Suprapubic skin (tissue), 4 donors: ENCODE data around the gene SLC66A2. TPM values are rescaled to one million over a fixed set of nuclear protein-coding genes. Genes with fewer than 3 reads are reported as not detected.

Experiments used
- DNase-seq, 2 donors: peaks; one replicate each; pipeline ENCODE4 v3.0.0-alpha.2; 2019; ENCODE audit warnings: low spot score in 2 of 2
- H3K27ac ChIP-seq: fragments of 200-600 bp; sonication (generic); one replicate; pipeline ENCODE4 v1.5.1; 2019
- H3K27me3 ChIP-seq: fragments of 200-600 bp; sonication (generic); one replicate; pipeline ENCODE4 v1.5.1; 2019
- H3K36me3 ChIP-seq: fragments of 200-600 bp; sonication (generic); one replicate; pipeline ENCODE4 v1.5.1; 2019
- H3K4me1 ChIP-seq: fragments of 200-600 bp; sonication (generic); one replicate; pipeline ENCODE4 v1.5.1; 2019
- H3K4me3 ChIP-seq: fragments of 200-600 bp; sonication (generic); one replicate; pipeline ENCODE4 v1.5.1; 2019; ENCODE audit warnings: mild to moderate bottlenecking
- H3K9me3 ChIP-seq: fragments of 200-600 bp; sonication (generic); one replicate; pipeline ENCODE4 v1.5.1; 2019
- EP300 ChIP-seq: sonication (generic); formaldehyde crosslinking; IDR thresholded peaks from one replicate; pipeline ENCODE4 v1.6.1; 2017; ENCODE audit warnings: antibody characterized with exemption
- POLR2A ChIP-seq, 2 donors: fragments of 450-650 bp; IDR thresholded peaks; one replicate each; pipeline ENCODE4 v1.6.1; 2017; ENCODE audit warnings: antibody characterized with exemption in 2 of 2, mild to moderate bottlenecking in 2 of 2, moderate library complexity in 2 of 2
- POLR2AphosphoS5 ChIP-seq, 3 donors: sonication (generic); formaldehyde crosslinking; IDR thresholded peaks; one replicate each; pipeline ENCODE4 v1.6.1; 2017; ENCODE audit warnings: antibody characterized with exemption in 3 of 3
- WGBS: methylation state at CpG from one replicate; pipeline ENCODE4 v1.1.5; 2018; 5-methylcytosine and 5-hydroxymethylcytosine counted together
- total RNA-seq, 4 donors: library from RNA; depleted of rRNA; stranded (reverse); fragments of >200 nt; gene quantifications; one replicate each; pipeline ENCODE4 v1.1.0, GENCODE V29; 2016
- TF ChIP-seq, protein P1 (sequence below), 2 donors: fragments of 200-600 bp in 1 of 2; fragments of 450-650 bp in 1 of 2; sonication (generic) in 1 of 2; IDR thresholded peaks; one replicate each; pipeline ENCODE4 v1.5.1; 2016 to 2019; ENCODE audit warnings: antibody characterized with exemption in 2 of 2, mild to moderate bottlenecking in 1 of 2, moderate library complexity in 1 of 2

SLC66A2 gene
- total RNA-seq, 4 donors from 2014 or later, result 53.4 to 84.7 (median 79.3) TPM

DNA sequence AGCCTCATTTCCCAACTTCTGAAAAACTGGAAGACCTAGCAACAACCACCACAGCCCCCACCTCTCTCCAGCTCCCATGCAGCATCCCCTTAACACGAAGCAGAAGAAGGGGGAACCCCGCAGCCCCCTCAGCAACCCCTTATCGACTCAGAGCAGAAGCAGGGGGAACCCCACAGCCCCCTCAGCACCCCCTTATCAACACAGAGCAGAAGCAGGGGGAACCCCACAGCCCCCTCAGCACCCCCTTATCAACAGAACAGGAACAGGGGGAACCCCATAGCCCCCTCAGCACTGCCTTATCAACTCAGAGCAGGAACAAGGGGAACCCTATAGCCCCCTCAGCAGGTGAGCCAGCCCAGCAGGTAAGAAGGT, 6.7 kb downstream of the SLC66A2 start:
- H3K4me1 ChIP-seq, result peaks cover 89% of the 10 kb centered on the region
- WGBS, result 71% methylated on average over 3 of the region's 3 CpGs
- DNase-seq, result peak in 1 of 2 donors; percentile 55
- TF ChIP-seq EP300, result no peak
- no peak for TF ChIP-seq POLR2A (IDR thresholded peaks at IDR 0.05)
- TF ChIP-seq, protein P1, sequence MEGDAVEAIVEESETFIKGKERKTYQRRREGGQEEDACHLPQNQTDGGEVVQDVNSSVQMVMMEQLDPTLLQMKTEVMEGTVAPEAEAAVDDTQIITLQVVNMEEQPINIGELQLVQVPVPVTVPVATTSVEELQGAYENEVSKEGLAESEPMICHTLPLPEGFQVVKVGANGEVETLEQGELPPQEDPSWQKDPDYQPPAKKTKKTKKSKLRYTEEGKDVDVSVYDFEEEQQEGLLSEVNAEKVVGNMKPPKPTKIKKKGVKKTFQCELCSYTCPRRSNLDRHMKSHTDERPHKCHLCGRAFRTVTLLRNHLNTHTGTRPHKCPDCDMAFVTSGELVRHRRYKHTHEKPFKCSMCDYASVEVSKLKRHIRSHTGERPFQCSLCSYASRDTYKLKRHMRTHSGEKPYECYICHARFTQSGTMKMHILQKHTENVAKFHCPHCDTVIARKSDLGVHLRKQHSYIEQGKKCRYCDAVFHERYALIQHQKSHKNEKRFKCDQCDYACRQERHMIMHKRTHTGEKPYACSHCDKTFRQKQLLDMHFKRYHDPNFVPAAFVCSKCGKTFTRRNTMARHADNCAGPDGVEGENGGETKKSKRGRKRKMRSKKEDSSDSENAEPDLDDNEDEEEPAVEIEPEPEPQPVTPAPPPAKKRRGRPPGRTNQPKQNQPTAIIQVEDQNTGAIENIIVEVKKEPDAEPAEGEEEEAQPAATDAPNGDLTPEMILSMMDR (IDR thresholded peaks at IDR 0.05), result no peak
- no peak for TF ChIP-seq POLR2AphosphoS5 (IDR thresholded peaks at IDR 0.05)
- H3K9me3 ChIP-seq, result no peaks in the 10 kb centered on the region
- peak overlapping the region; percentile 31 for H3K27ac ChIP-seq
- no peaks in the 10 kb centered on the region for H3K27me3 ChIP-seq
- H3K36me3 ChIP-seq, result peaks cover 28% of the 10 kb centered on the region
- H3K4me3 ChIP-seq, result no peak overlapping the region

DNA sequence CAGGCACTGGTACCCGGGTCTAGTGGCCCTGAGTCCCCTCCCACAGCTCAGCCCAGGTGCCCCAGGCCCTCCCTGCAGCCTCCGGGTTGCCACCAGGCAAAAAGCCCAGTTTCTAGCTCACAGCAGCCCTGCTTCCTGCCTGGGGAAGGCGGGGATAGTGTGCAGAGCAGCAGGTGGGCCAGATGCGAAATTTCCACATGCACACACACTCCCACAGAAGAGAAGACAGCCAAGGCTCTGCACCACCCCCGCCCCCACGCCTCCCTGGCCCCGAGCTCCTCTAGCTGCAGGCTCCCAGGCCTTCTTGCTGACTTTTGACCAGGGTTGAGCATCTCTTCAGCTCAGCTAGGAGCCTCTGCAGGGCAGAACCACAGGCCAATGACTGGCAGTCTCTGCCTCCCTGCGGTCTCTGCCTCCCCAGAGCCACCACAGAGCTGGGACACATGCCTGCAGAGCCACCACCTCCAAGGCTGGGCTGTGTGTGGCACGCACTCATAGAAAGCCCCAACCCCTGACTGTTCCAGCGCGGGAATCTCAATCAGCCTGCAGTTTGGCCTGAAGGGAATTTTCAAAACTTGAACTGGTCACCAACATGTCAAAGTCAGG, 7.2 kb downstream of the SLC66A2 start:
- peaks cover 84% of the 10 kb centered on the region for H3K4me1 ChIP-seq
- H3K36me3 ChIP-seq, result peaks cover 28% of the 10 kb centered on the region
- no peaks in the 10 kb centered on the region for H3K27me3 ChIP-seq
- H3K4me3 ChIP-seq, result no peak overlapping the region
- 48% methylated on average over 5 of the region's 11 CpGs for WGBS
- H3K9me3 ChIP-seq, result no peaks in the 10 kb centered on the region
- peak overlapping the region; percentile 31 for H3K27ac ChIP-seq
- DNase-seq, result peak; percentile 54 to 72
- TF ChIP-seq, protein P1 (IDR thresholded peaks at IDR 0.05), result no peak
- TF ChIP-seq POLR2A (IDR thresholded peaks at IDR 0.05), result no peak
- TF ChIP-seq EP300, result no peak
- TF ChIP-seq POLR2AphosphoS5 (IDR thresholded peaks at IDR 0.05), result no peak

DNA sequence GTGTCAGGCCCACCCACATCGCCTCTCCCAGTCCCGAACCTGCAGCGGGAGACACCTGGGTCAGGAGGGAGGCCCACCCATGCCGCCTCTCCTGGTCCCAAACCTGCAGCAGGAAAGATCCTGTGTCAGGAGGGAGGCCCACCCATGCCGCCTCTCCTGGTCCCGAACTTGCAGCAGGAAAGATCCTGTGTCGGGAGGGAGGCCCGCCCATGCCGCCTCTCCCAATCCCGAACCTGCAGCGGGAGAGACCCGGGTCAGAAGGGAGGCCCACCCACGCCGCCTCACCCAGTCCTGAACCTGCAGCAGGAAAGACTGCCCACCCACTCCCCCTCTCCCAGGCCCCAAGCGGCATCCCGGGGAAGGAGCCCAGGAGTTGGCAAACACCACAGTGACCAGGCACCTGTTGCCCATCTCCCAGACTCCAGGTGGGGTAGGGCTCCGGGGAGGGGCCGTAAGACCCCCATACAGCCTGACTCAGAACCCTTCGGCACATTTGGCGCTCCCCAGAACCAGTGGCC, 7.8 kb downstream of the SLC66A2 start:
- Histone ChIP-seq H3K9me3 (no peaks in the 10 kb centered on the region), H3K4me1 (peaks cover 84% of the 10 kb centered on the region), H3K27ac (peak overlapping the region; percentile 31), H3K27me3 (no peaks in the 10 kb centered on the region), H3K36me3 (peaks cover 28% of the 10 kb centered on the region), H3K4me3 (no peak overlapping the region)
- no peak for TF ChIP-seq POLR2A (IDR thresholded peaks at IDR 0.05)
- no peak for TF ChIP-seq POLR2AphosphoS5 (IDR thresholded peaks at IDR 0.05)
- no peak for TF ChIP-seq EP300
- TF ChIP-seq, protein P1 (IDR thresholded peaks at IDR 0.05), result no peak
- 70% methylated on average over 6 of the region's 20 CpGs for WGBS
- peak; percentile 56 to 79 for DNase-seq

DNA sequence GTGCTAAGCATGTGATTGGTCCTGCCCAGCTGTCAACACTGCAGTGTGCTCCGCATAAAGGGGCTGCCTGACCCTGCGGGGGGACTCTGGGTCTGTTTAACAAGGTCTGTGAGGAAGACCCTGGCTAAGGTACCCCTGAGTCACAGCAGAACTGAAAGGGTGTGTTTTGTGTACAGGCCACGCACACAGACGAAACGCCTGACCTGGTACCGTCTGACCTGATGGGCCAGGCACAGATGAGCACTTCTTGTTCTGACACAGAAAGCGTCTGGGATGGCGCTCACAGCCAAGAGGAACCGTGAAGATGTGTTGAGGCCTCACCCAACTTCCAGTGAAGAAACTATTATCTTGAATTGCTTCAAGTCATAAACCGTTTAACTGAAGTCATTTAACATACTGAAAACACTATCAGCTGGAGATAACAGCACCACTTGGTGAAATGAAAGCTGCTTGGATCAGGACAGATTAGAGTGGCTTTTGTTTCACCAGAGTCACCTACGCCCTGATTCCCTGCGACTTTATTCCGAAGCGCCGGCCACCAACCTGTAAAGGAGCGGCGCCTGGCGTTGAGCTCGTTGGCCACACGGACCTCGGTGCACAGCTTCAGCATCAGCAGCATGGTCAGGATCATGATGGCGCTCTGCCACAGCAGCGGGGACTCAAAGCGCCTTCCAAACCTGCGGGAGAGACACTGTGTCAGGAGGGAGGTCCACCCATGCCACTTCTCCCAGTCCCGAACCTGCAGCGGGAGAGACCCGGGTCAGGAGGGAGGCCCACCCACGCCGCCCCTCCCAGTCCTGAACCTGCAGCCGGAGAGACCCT, 8.5 kb downstream of the SLC66A2 start:
- Histone ChIP-seq H3K36me3 (peaks cover 28% of the 10 kb centered on the region), H3K27ac (peak overlapping the region; percentile 31), H3K4me3 (no peak overlapping the region), H3K9me3 (no peaks in the 10 kb centered on the region), H3K4me1 (peaks cover 84% of the 10 kb centered on the region), H3K27me3 (no peaks in the 10 kb centered on the region)
- TF ChIP-seq POLR2A (IDR thresholded peaks at IDR 0.05) (no peak), EP300 (no peak), POLR2AphosphoS5 (IDR thresholded peaks at IDR 0.05) (no peak)
- TF ChIP-seq, protein P1 (IDR thresholded peaks at IDR 0.05), result no peak
- 78% methylated on average over 18 of the region's 31 CpGs for WGBS
- peak; percentile 62 to 67 for DNase-seq

DNA sequence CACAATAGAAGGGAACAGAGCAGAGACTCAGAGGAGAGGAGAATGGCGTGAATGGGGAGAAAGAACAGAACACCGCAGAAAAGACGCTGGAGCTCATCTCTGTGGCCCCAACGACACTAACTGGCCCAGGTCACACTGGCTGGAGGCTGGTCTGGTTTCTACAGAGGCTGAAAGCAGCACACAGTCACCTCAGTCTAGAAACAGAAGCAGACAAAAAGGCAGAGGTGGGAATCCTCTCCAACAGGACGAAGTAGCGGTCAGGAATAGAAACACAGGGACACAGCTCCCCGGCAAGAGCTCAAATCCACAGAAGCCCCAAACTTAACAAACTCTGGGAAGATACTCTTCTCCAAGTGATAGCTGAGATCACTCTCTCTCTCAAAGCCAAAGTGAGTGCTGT, 9.2 kb downstream of the SLC66A2 start:
- H3K4me3 ChIP-seq, result no peak overlapping the region
- peak in 1 of 2 donors; percentile 26 for DNase-seq
- WGBS, result 89% methylated on average over 7 of the region's 7 CpGs
- TF ChIP-seq POLR2A (IDR thresholded peaks at IDR 0.05), result no peak
- no peak for TF ChIP-seq POLR2AphosphoS5 (IDR thresholded peaks at IDR 0.05)
- no peak for TF ChIP-seq EP300
- TF ChIP-seq, protein P1 (IDR thresholded peaks at IDR 0.05), result no peak
- no peaks in the 10 kb centered on the region for H3K9me3 ChIP-seq
- H3K27me3 ChIP-seq, result no peaks in the 10 kb centered on the region
- H3K36me3 ChIP-seq, result peaks cover 35% of the 10 kb centered on the region
- peaks cover 80% of the 10 kb centered on the region for H3K4me1 ChIP-seq
- peak overlapping the region; percentile 55 for H3K27ac ChIP-seq
